ENCODE data around the gene ZNRF2. TPM values are rescaled to one million over a fixed set of nuclear protein-coding genes. Genes with fewer than 3 reads are reported as not detected.

ZNRF2 gene
- total RNA-seq, 2 experiments from 2014 or later, result 8.5 to 9.4 TPM

DNA sequence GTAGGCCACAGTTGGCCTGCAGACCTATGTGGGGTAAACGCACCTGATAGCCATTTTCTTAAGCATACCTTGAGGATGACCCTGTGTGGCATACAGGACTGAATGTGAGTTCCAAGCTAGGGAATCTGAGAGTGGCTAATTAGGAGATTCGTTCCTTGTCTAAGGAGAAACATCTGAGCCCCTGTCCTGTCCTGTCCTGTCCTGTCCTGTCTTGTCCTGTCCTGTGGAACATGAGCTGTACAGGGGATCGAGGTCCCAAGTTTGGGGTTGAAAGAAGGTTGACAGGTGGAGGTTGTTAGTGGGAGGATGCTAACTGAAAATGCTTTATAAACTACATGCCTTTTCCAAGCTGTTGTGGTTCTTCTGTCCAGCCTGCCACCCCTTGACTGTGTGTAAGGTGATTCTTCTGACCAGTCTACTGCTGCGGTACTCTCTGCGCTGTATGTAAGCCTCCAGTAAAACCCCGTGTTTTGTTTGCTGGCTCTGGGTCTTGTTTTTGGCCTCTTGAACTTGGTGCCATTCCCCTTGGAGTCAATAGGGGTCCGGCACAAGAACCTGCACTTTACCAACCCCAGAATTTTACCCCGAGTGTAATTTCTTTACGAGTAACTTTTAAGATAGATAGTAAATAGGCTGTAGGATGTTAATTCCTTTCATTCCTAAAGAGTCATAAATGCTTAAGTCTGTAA lies 26.4 kb downstream of the ZNRF2 start:
- CTCF ChIA-PET, result no interaction called here
- POLR2A ChIA-PET, result no interaction called here

GRCh38 chr7:30312178-30312577 lies 27.8 kb downstream of the ZNRF2 start:
- CTCF ChIA-PET, result interaction anchor here (1.6 kb wide), 1 partner anchor 10 kb away, joined by 5 read pairs; no protein-coding TSS in a partner anchor
- POLR2A ChIA-PET, result no interaction called here

GRCh38 chr7:30313348-30313747 lies 29.0 kb downstream of the ZNRF2 start:
- CTCF ChIA-PET, result interaction anchor here (1.6 kb wide), 1 partner anchor 9 kb away, joined by 5 read pairs; no protein-coding TSS in a partner anchor
- POLR2A ChIA-PET, result interaction anchor here (0.6 kb wide), 1 partner anchor 30 kb away, joined by 4 read pairs; no protein-coding TSS in a partner anchor

DNA sequence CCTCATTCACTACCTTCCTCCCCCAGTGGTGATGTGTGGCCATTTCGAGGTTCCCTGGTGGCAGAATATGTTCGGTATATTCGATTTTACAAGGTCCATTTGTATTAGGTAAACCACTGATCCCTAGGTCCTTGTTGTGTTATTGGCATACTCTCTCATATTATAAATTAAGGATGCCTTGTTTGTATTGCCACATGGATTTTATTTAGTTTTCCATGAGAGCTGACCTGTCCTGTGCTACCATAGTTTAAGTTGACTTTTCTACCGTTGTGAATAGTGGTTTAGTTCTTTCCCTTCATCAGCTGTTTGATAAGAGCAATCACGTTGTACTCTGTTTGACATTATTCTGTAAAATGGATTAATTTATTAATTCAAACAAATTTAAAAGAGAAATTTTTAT lies 29.4 kb downstream of the ZNRF2 start:
- ChIA-PET CTCF (interaction anchor here (1.0 kb wide), 1 partner anchor 137 kb away, joined by 4 read pairs; no protein-coding TSS in a partner anchor), POLR2A (no interaction called here)

GRCh38 chr7:30315589-30315988 lies 31.2 kb downstream of the ZNRF2 start:
- ChIA-PET POLR2A (interaction anchor here (0.5 kb wide), 1 partner anchor 28 kb away, joined by 5 read pairs; no protein-coding TSS in a partner anchor), CTCF (no interaction called here)

DNA sequence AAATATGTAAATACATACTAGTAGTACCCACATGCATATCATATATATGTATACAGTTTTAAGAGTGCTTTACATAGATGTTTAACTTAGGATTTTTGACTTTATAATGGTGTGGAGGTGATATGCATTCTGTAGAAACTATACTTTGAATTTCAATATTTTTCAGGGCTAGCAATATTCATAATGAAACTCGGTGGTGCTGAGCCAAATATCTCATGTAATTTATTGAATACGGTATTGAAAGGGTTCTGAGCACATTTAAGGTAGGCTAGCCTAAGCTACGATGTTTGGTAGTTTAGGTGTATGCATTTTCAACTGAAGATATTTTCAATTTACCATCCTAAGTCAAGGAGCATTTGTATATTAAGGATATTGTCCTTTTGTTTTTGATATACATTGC lies 36.0 kb downstream of the ZNRF2 start:
- POLR2A ChIA-PET, result no interaction called here

DNA sequence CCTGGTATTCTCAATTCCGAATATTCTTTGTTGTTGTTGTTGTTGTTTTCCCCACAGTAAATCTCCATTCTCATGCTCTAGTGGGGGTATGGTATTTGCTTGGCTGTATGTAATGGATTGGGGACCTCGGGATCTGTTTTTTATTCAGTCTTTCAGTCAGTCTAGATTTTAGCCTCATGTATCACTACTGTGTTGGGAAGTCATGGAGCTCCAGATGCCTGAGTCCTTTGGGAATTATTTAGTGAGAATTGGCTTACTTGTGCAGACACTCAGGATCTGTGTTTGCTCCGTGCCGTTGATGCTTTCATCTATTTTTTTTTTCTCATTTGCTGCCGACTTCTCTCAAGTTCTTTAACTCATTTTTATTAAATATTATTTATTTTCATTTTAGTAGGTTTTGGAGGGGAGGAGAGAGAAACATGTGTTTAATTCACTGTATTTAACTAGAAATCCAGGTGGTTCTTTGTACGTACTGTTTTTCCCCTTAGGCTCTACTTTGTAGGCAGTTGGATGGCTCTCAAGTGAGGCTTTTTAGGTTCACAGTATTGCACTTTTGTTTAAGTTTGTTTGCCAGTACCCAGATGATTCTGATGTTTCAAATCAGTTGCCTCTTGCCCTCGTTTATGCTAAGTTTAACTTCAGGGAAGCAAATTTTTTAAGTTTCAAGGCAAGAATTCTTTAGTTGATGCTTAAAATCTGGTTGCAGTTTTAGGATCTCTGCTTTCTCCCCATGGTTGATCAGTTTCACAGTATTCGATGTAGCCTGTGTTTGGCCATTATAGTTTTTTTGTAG lies 36.9 kb downstream of the ZNRF2 start:
- POLR2A ChIA-PET, result interaction anchor here (0.7 kb wide), 1 partner anchor 14 kb away, joined by 3 read pairs; no protein-coding TSS in a partner anchor
- CTCF ChIA-PET, result interaction anchor here (1.3 to 1.5 kb wide), 3 partner anchors 25 to 35 kb away, joined by 5 read pairs; no protein-coding TSS in a partner anchor

More for the DNA sequence above, 36.0 kb downstream of the ZNRF2 start:
- CTCF ChIA-PET, result no interaction called here

- POLR2A ChIA-PET, result interaction anchor here (1.6 to 2.0 kb wide), 2 partner anchors 36 to 38 kb away, joined by 8 to 9 read pairs; partner anchors contain the start of gene ZNRF2
- CTCF ChIA-PET, result interaction anchor here (0.6 to 1.5 kb wide), 6 partner anchors 9 to 159 kb away, joined by 3 to 5 read pairs (median 5); no protein-coding TSS in a partner anchor
These were observed 37.4 kb downstream of the ZNRF2 start for GRCh38 chr7:30321882-30322192.

- ChIA-PET POLR2A (interaction anchor here (0.5 to 2.0 kb wide), 3 partner anchors 36 to 637 kb away, joined by 5 to 9 read pairs (median 8); partner anchors contain the start of gene ZNRF2), CTCF (interaction anchor here (0.6 to 1.5 kb wide), 9 partner anchors 8 to 159 kb away, joined by 3 to 5 read pairs (median 4); no protein-coding TSS in a partner anchor)
These were observed 38.0 kb downstream of the ZNRF2 start for GRCh38 chr7:30322271-30323005.

DNA sequence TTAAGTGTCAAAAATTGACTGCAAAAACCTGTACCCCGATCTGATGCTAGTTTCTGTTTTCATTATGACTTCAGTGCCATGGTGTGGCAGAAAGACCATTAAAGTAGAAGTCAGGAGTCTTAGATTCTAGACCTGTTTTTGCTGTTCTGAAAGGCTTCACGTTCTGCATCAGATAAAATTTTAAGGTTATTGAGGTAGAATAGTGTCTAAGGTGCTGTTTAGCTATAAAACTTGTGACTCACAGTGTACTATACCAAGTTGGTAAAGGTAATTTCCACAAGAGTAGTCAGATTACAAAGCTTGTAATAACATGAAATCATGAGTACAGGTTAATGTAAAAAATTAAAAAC lies 38.6 kb downstream of the ZNRF2 start:
- POLR2A ChIA-PET, result interaction anchor here (1.6 to 2.0 kb wide), 2 partner anchors 37 to 39 kb away, joined by 8 to 9 read pairs; partner anchors contain the start of gene ZNRF2
- CTCF ChIA-PET, result interaction anchor here (0.7 to 1.5 kb wide), 6 partner anchors 7 to 37 kb away, joined by 3 to 5 read pairs (median 4); no protein-coding TSS in a partner anchor

DNA sequence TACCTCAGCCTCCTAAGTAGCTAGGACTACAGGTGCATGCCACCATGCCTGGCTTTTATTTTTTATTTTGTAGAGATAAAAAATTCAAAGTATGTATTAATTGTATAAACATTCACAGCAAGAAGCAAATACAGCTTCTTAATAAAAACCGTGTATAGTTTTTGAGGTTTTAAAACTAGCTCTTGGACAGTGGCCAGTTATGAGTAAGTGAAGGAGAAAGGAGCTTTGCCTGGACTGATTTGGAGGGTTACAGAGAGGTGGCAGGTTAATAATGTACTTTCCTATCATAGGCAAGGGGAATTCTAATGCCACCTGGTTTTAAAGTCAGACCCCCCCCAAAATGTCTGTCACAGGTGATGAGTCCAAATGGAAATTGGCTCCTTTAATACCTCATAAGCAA lies 43.4 kb downstream of the ZNRF2 start:
- ChIA-PET CTCF (no interaction called here), POLR2A (no interaction called here)

DNA sequence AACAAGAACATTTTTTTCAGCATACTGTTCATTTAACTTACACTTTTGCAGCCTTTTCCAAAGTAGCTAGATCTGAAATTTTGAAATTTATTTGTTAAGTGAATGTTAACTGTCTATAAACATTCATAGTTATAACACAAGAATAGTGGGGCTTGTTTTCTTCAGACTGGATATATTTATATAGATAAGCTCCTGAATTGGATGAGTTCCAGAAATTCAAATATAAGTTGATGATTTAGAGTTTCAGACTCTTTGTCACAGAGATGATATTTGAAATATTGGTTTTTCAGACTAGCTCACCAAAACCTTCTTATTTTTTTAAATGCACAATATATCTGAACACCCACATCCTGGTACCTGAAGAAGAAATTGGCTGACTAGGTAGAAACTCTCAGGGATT lies 44.0 kb downstream of the ZNRF2 start:
- ChIA-PET CTCF (no interaction called here), POLR2A (no interaction called here)

- POLR2A ChIA-PET, result no interaction called here
- CTCF ChIA-PET, result interaction anchor here (1.3 kb wide), 1 partner anchor 7 kb away, joined by 4 read pairs; no protein-coding TSS in a partner anchor
These were observed 45.3 kb downstream of the ZNRF2 start for GRCh38 chr7:30329716-30330115.

DNA sequence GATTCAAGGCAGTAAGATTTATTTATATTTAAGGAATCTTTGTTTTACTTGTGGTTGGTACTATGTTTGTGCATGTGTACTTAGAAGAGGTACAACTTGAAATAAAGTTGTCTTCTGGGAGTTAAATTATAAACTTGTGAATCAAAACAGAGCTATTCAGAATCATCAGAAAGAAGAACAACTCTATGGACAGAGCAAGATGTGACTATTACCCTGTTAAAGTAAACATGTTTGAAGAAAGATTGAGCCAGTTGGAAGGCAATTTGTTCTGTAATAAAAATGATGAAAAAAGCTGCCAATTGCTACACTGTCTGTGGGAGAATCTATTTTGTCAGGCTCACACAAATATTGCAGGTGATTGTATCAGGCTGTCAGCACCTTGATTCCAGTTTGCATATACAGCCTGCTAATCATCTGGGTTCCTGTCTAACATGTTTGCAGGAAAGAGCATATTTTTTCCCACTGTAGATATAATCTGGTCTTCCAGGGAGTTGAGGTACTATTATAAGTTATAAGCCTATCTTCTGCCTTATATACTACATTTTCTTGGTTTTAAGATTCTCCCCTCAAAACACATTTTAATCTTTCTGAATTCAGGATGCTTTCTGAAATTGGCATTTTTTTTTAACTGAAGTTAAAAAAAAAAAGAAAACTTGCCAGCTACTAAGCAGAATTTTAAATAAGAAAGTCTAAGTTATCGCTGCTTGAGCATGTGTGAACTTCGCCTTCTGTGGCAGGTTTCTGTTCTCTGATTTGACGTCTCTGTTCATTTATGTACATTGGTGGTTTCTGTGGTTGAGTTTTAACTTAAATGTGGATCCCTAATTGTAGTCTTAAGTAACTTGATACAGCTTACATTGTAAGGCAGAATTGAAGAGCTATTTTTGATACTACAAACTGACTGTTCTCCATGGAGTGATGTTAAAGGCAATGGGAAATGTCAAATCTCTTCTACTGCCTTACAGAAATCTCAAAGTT lies 46.0 kb downstream of the ZNRF2 start:
- CTCF ChIA-PET, result interaction anchor here (1.3 kb wide), 1 partner anchor 8 kb away, joined by 4 read pairs; no protein-coding TSS in a partner anchor
- POLR2A ChIA-PET, result interaction anchor here (0.5 kb wide), 1 partner anchor 158 kb away, joined by 3 read pairs; no protein-coding TSS in a partner anchor

DNA sequence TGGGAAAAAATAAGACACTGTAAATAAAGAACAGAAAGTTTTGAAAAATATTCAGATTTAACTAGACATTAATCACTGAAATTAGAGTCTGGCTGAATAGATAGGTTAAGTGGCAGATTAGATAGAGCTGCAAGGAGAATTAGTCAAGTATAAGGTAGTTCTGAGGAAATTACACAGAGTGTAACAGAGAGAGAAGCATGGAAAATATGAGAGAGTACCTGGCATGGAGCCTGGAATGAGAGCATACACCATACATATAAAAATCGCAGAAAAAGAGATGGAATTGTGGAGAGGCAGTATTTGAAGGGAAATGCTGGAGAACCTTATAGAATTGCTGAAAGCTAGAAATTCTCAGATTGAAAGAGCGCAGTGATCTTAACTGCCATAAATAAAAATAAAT lies 46.9 kb downstream of the ZNRF2 start:
- CTCF ChIA-PET, result no interaction called here

GRCh38 chr7:30332549-30332948 lies 48.2 kb downstream of the ZNRF2 start:
- ChIA-PET CTCF (no interaction called here), POLR2A (no interaction called here)

More for the DNA sequence above, 46.9 kb downstream of the ZNRF2 start:
- POLR2A ChIA-PET, result no interaction called here

GRCh38 chr7:30335763-30336487 lies 51.5 kb downstream of the ZNRF2 start:
- ChIA-PET POLR2A (no interaction called here), CTCF (no interaction called here)

DNA sequence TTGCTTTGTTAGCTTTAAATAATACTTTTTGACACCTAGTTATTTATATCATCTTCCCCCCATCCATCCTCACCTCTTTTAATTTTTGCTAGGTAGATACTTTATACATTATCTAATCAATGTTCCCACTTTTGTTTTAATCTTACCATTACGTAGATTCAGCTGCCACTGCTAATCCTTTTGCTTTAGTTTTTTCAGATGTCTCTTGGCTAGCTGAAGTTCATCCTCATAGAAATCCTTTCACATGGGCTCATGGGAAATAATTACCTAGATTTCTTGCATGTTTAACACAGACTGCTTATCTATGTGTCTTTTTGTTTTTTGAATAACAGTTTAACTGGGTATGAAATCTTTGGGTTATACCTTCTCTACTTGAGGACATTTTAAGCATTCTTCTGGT lies 60.1 kb downstream of the ZNRF2 start:
- CTCF ChIA-PET, result no interaction called here
- POLR2A ChIA-PET, result no interaction called here

All from activated CD8-positive, alpha-beta memory T cell treated with anti-CD3 and anti-CD28 coated beads for 36 hours (primary cell).